Activated naive CD4-positive, alpha-beta T cell treated with anti-CD3 and anti-CD28 coated beads, Interleukin-2, amount 50 U/mL, for 24 hours (primary cell): ENCODE data around the gene ZNF780A.
"Not testable (repeated sequence)": the region's sequence is repeated elsewhere in the genome, so short reads cannot be mapped to it uniquely, and the experiment has no call there.

Experiments
- H3K27ac Mint-ChIP-seq: one replicate; pipeline ENCODE4 v1.8.0; 2021; ENCODE audit warnings: mild to moderate bottlenecking, mixed read lengths
- H3K27me3 Mint-ChIP-seq: one replicate; pipeline ENCODE4 v1.8.0; 2021; ENCODE audit warnings: mixed read lengths
- H3K36me3 Mint-ChIP-seq: one replicate; pipeline ENCODE4 v1.8.0; 2021; ENCODE audit warnings: mixed read lengths
- H3K4me1 Mint-ChIP-seq: one replicate; pipeline ENCODE4 v1.8.0; 2021; ENCODE audit warnings: mixed read lengths
- H3K4me3 Mint-ChIP-seq: one replicate; pipeline ENCODE4 v1.8.0; 2021; ENCODE audit warnings: mild to moderate bottlenecking, mixed read lengths
- H3K9me3 Mint-ChIP-seq: one replicate; pipeline ENCODE4 v1.8.0; 2021; ENCODE audit warnings: mixed read lengths

Gene ZNF780A

DNA sequence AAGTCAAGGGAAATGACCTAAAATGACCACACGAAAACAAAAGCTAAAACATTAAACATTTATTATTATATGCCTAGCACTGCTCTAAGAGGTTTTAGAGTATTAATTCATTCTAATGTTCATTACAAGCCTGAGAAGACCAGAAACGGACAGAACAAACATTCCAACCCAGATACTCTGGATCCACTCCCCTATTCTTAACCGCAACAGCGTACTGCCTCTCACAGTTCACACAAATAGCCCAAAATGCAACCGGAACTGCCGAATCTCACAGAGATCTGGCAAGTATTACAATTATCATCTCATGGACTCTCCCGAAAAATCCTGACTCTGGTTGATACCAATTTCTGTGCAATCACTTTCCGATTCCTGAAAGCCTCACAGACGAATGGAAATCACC is 36.1 kb downstream of the ZNF780A start:
- peak overlapping the region; percentile 83 for H3K27ac Mint-ChIP-seq

DNA sequence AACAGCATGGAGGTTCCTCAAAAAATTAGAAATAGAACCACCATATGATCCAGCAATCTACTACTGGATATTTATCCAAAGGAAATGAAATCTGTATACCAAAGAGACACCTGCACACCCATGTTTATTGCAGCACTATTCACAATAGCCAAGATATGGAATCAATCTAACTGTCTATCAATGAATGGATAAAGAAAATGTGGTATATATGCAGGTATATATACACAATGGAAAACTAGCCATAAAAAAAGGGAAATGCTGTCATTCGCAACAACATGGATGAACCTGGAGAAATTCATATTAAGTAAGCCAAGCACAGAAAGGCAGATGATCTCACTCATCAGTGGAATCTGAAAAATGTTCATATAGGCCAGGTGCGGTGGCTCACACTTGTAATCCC is 37.3 kb downstream of the ZNF780A start:
- H3K9me3 Mint-ChIP-seq: peaks cover 19% of the 10 kb centered on the region
- H3K4me1 Mint-ChIP-seq: peaks cover 64% of the 10 kb centered on the region
- peak overlapping the region; percentile 68 for H3K4me3 Mint-ChIP-seq
- H3K27ac Mint-ChIP-seq: no peak overlapping the region
- no peaks in the 10 kb centered on the region for H3K27me3 Mint-ChIP-seq
- H3K36me3 Mint-ChIP-seq: peaks cover 30% of the 10 kb centered on the region

More for the DNA sequence above, 36.1 kb downstream of the ZNF780A start:
- H3K9me3 Mint-ChIP-seq: peaks cover 25% of the 10 kb centered on the region
- H3K36me3 Mint-ChIP-seq: peaks cover 31% of the 10 kb centered on the region
- peaks cover 61% of the 10 kb centered on the region for H3K4me1 Mint-ChIP-seq
- peak overlapping the region; percentile 99 for H3K4me3 Mint-ChIP-seq
- no peaks in the 10 kb centered on the region for H3K27me3 Mint-ChIP-seq

DNA sequence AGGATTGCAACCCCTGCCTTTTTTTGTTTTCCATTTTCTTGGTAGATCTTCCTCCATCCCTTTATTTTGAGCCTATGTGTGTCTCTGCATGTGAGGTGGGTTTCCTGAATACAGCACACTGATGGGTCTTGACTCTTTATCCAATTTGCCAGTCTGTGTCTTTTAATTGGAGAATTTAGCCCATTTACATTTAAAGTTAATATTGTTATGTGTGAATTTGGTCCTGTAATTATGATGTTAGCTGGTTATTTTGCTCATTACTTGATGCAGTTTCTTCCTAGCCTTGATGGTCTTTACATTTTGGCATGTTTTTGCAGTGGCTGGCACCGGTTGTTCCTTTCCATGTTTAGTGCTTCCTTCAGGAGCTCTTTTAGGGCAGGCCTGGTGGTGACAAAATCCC is 49.0 kb downstream of the ZNF780A start:
- not testable (repeated sequence) for H3K4me1 Mint-ChIP-seq, H3K27ac Mint-ChIP-seq, H3K27me3 Mint-ChIP-seq, H3K4me3 Mint-ChIP-seq
- Mint-ChIP-seq H3K36me3 (peaks cover 38% of the 10 kb centered on the region), H3K9me3 (peaks cover 22% of the 10 kb centered on the region)

DNA sequence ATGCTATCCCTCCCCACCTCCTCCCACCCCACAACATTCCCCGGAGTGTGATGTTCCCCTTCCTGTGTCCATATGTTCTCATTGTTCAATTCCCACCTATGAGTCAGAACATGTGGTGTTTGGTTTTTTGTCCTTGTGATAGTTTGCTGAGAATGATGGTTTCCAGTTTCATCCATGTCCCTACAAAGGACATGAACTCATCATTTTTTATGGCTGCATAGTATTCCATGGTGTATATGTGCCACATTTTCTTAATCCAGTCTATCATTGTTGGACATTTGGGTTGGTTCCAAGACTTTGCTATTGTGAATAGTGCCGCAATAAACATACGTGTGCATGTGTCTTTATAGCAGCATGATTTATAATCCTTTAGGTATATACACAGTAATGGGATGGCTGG is 52.7 kb downstream of the ZNF780A start:
- H3K9me3 Mint-ChIP-seq, H3K27ac Mint-ChIP-seq, H3K27me3 Mint-ChIP-seq, H3K4me1 Mint-ChIP-seq, H3K4me3 Mint-ChIP-seq: not testable (repeated sequence)
- peaks cover 24% of the 10 kb centered on the region for H3K36me3 Mint-ChIP-seq

DNA sequence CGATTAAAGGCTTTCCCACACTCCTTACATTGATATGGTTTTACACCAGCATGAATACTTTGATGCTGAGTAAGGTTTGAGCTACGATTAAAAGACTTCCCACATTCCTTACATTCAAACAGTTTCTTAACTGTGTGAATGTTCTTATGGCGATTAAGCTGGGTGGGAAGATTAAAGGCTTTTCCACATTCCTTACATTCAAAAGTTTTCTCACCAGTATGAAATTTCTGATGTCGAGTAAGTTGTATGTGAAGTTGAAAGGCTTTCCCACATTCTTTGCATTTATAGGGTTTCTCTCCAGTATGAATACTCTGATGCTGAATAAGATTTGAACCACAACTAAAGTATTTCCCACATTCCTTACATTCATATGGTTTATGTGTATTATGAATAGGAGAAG is 54.7 kb downstream of the ZNF780A start:
- Mint-ChIP-seq H3K9me3 (no peaks in the 10 kb centered on the region), H3K4me3 (no peak overlapping the region), H3K4me1 (no peaks in the 10 kb centered on the region), H3K27me3 (no peaks in the 10 kb centered on the region), H3K27ac (no peak overlapping the region), H3K36me3 (peaks cover 29% of the 10 kb centered on the region)

DNA sequence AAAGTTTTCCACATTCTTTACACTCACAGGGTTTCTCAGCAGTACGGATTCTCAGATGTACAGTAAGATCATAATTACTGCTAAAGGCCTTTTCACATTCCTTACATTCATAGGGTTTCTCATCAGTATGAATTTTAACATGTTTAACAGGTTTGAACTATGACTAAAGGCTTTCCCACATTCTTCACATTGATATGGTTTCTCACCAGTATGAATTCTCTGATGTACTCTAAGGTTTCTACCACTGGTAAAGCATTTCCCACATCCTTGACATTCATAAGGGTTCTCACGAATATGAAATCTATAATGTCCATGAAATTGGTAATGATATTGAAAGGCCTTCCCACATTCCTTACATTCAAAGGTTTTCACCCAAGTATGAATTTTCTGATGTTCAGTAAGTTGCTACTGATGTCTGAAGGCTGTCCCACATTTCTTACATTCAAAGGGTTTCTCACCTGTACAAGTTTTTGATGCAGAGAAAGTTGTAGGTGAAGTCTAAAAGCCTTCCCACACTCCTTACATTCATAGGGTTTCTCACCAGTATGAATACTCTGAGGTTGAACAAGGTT is 56.7 kb downstream of the ZNF780A start:
- Mint-ChIP-seq H3K36me3 (peaks cover 31% of the 10 kb centered on the region), H3K9me3 (no peaks in the 10 kb centered on the region), H3K4me3 (no peak overlapping the region)

DNA sequence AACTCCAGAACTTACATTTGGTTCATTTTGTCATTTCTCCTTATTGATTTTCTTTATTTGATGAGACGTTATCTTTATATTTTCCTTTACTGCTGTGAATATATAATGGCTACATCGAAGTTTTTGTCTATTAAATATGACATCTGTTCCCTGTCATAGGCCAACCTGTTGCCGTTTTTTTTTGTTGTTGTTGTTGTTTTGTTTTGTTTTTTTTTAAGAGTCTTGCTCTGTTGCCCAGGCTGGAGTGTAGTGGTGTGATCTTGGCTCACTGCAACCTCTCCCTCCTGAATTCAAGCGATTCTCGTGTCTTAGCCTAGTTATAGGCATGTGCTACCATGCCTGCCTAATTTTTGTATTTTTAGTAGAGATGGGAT is 64.2 kb downstream of the ZNF780A start:
- no peaks in the 10 kb centered on the region for H3K27me3 Mint-ChIP-seq
- peaks cover 19% of the 10 kb centered on the region for H3K36me3 Mint-ChIP-seq
- H3K4me3 Mint-ChIP-seq: no peak overlapping the region
- peaks cover 22% of the 10 kb centered on the region for H3K9me3 Mint-ChIP-seq
- H3K4me1 Mint-ChIP-seq: no peaks in the 10 kb centered on the region
- H3K27ac Mint-ChIP-seq: no peak overlapping the region

More for the DNA sequence above, 56.7 kb downstream of the ZNF780A start:
- H3K27me3 Mint-ChIP-seq: no peaks in the 10 kb centered on the region
- no peaks in the 10 kb centered on the region for H3K4me1 Mint-ChIP-seq
- H3K27ac Mint-ChIP-seq: no peak overlapping the region

DNA sequence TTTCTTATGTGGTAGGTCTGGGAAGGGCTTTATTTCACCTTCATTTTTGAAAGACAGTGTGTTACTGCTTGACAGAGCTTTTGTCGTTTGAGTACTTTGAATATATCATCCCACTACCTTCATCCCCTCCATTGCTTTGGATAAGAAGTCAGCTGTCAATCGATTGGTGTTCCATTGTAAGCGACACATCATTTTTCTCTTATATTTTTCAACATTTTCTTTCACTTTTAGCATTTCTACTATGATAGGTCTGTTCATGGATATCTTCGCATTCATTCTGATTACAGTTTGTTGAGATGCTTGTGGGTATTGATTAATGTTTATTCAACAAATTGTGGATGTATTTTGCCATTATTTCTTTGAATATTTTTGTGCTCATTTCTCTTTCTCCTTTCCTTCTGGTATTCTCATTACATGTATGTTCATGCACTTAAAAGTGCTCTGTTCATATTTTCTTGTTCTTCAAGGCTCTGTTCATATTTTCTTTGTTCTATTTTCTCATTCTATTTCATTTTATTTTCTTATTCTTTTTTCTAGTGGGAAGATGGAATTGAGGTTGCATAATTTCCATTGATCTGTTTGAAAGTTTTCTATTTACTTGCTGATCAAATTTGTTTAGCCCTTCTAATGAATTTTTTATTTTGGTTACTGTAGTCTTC is 64.7 kb downstream of the ZNF780A start:
- Mint-ChIP-seq H3K4me1 (no peaks in the 10 kb centered on the region), H3K27ac (no peak overlapping the region), H3K27me3 (no peaks in the 10 kb centered on the region), H3K4me3 (no peak overlapping the region), H3K9me3 (peaks cover 26% of the 10 kb centered on the region), H3K36me3 (peaks cover 21% of the 10 kb centered on the region)

DNA sequence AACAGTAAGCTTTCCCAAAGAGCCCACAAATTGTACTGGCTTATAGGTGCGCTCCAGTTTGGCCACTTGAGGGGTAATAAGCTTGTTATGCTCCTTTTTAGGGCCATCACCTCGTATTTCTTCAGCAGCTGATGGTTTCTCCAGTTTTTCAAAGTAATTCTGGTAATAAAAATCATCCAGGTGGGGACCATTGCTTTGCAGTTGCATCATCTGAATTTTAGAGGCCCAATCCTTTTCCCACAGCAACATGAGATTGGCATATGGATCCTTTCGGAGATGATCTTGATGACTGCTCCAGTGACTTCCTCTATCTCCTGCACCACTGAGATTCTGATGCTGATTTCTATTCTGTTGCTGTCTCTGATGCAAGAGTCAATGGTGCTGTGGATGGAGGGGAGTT is 66.8 kb downstream of the ZNF780A start:
- Mint-ChIP-seq H3K36me3 (peaks cover 23% of the 10 kb centered on the region), H3K4me1 (no peaks in the 10 kb centered on the region), H3K27me3 (no peaks in the 10 kb centered on the region), H3K4me3 (no peak overlapping the region), H3K9me3 (peaks cover 36% of the 10 kb centered on the region), H3K27ac (no peak overlapping the region)
